ENCODE results near the gene PSMA6. TPM values are rescaled to one million over a fixed set of nuclear protein-coding genes. Genes with fewer than 3 reads are reported as not detected.

Gene PSMA6
- total and polyA plus RNA-seq, 2 of the 13 experiments (the other 11 are each of a cell fraction or from before 2014, with no cell fraction given), result 525 to 1,109 TPM

DNA sequence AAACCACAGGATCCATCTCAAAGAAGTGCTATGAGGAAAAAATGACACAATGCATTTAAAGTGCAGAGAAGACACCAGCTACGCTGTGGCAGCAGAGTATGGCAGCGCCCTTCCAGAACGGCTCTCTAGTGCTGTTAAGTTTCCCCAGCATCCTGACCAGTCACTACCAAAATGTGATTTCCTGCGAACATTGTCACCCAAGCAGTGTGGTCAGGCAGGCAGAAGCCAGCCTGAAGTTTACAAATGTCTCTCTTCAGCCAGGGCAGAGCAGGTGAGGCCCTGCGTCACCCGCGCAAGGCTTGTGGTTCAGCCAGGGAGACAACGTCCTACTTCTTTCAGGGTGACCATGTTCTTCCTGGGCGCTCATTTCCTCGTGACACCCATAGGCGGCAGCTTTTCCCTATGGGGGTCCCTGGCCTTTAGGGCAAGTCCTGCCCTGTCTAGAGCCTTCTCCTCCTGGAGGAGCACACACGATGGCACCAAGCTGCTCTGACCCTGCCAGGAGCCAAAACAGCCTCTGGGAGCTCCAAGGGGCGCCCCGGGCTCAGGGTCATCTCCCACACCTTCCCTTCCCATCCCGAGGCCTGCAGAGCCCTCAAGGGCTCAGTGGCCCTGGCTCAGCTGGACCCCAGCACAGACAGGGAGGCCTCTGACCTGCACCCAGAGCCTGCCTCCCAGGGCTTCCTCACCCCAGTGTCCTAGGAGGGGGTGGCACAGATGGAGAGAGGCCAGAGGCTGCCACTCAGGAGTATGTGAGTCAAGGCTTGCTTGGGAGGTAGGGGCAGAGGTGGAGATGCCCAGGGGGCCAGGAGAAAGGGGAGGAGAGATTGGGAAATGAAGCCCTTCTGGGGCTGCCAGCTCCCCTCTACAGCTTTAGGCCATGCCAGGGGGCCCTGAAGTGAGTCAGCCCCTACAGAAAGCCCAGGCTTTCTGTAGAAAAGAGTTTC, 41.9 kb downstream of the PSMA6 start (continued):
- no peak for TF ChIP-seq LCORL (IDR thresholded peaks at IDR 0.05)
- TF ChIP-seq LCORL (CRISPR knock-in tag; IDR thresholded peaks at IDR 0.05), result no peak
- TF ChIP-seq ZNF674 (CRISPR knock-in tag; IDR thresholded peaks at IDR 0.05; ENCODE audit: low read depth), result no peak
- TF ChIP-seq SETDB1 (CRISPR knock-in tag; IDR thresholded peaks at IDR 0.05; ENCODE audit: borderline replicate concordance), result no peak
- TF ChIP-seq KDM1A (CRISPR knock-in tag; IDR thresholded peaks at IDR 0.05), result no peak
- TF ChIP-seq ZNF121 (CRISPR knock-in tag; IDR thresholded peaks at IDR 0.05), result no peak
- no peak for TF ChIP-seq NR3C1 (CRISPR knock-in tag; IDR thresholded peaks at IDR 0.05)
- no peak for TF ChIP-seq GFI1 (CRISPR knock-in tag; IDR thresholded peaks at IDR 0.05; ENCODE audit: borderline replicate concordance)
- no peak for TF ChIP-seq ZNF772 (CRISPR knock-in tag; IDR thresholded peaks at IDR 0.05)
- TF ChIP-seq NR1H2 (CRISPR knock-in tag; IDR thresholded peaks at IDR 0.05; ENCODE audit: borderline replicate concordance, low read depth), result no peak
- no peak for TF ChIP-seq MAZ (IDR thresholded peaks at IDR 0.05; ENCODE audit: borderline replicate concordance, low read depth, low read length)
- no peak for TF ChIP-seq MAZ (CRISPR knock-in tag; IDR thresholded peaks at IDR 0.05; ENCODE audit: low read depth)
- TF ChIP-seq, protein P1, sequence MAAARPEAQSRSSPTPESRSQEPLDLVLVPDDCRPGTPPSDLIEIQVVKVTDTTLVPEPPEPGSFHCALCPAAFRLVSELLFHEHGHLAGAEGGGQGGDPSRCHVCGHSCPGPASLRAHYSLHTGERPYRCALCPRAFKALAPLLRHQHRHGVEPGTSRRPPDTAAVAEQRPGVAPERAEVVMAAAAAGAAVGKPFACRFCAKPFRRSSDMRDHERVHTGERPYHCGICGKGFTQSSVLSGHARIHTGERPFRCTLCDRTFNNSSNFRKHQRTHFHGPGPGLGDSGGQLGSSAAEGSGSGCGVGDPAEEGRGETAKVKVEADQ (CRISPR knock-in tag; IDR thresholded peaks at IDR 0.05; ENCODE audit: borderline replicate concordance), result no peak
- 0 out of 2 replicates have a peak, but pooled peaks have one; percentile 33 for TF ChIP-seq ZNF235 (CRISPR knock-in tag; IDR thresholded peaks at IDR 0.05; ENCODE audit: borderline replicate concordance)
- no peak for TF ChIP-seq ZNF546 (CRISPR knock-in tag; conservative IDR thresholded peaks at IDR 0.05)
- no peak for TF ChIP-seq ZBTB1 (CRISPR knock-in tag; IDR thresholded peaks at IDR 0.05; ENCODE audit: borderline replicate concordance)
- TF ChIP-seq, protein P2, sequence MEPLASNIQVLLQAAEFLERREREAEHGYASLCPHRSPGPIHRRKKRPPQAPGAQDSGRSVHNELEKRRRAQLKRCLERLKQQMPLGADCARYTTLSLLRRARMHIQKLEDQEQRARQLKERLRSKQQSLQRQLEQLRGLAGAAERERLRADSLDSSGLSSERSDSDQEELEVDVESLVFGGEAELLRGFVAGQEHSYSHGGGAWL (CRISPR knock-in tag; IDR thresholded peaks at IDR 0.05), result peak; percentile 39
- TF ChIP-seq JUNB (CRISPR knock-in tag; IDR thresholded peaks at IDR 0.05; ENCODE audit: borderline replicate concordance), result no peak
- TF ChIP-seq NFIC (IDR thresholded peaks at IDR 0.05; ENCODE audit: low read length), result no peak
- TF ChIP-seq, protein P3, sequence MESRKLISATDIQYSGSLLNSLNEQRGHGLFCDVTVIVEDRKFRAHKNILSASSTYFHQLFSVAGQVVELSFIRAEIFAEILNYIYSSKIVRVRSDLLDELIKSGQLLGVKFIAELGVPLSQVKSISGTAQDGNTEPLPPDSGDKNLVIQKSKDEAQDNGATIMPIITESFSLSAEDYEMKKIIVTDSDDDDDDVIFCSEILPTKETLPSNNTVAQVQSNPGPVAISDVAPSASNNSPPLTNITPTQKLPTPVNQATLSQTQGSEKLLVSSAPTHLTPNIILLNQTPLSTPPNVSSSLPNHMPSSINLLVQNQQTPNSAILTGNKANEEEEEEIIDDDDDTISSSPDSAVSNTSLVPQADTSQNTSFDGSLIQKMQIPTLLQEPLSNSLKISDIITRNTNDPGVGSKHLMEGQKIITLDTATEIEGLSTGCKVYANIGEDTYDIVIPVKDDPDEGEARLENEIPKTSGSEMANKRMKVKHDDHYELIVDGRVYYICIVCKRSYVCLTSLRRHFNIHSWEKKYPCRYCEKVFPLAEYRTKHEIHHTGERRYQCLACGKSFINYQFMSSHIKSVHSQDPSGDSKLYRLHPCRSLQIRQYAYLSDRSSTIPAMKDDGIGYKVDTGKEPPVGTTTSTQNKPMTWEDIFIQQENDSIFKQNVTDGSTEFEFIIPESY (CRISPR knock-in tag; IDR thresholded peaks at IDR 0.05), result peak; percentile 54
- TF ChIP-seq, protein P4, sequence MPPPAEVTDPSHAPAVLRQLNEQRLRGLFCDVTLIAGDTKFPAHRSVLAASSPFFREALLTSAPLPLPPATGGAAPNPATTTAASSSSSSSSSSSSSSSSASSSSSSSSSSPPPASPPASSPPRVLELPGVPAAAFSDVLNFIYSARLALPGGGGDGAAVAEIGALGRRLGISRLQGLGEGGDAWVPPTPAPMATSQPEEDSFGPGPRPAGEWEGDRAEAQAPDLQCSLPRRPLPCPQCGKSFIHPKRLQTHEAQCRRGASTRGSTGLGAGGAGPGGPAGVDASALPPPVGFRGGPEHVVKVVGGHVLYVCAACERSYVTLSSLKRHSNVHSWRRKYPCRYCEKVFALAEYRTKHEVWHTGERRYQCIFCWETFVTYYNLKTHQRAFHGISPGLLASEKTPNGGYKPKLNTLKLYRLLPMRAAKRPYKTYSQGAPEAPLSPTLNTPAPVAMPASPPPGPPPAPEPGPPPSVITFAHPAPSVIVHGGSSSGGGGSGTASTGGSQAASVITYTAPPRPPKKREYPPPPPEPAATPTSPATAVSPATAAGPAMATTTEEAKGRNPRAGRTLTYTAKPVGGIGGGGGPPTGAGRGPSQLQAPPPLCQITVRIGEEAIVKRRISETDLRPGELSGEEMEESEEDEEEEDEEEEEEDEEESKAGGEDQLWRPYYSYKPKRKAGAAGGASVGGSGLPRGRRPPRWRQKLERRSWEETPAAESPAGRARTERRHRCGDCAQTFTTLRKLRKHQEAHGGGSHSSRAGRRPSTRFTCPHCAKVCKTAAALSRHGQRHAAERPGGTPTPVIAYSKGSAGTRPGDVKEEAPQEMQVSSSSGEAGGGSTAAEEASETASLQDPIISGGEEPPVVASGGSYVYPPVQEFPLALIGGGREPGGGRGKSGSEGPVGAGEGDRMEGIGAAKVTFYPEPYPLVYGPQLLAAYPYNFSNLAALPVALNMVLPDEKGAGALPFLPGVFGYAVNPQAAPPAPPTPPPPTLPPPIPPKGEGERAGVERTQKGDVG (CRISPR knock-in tag; IDR thresholded peaks at IDR 0.05; ENCODE audit: borderline replicate concordance), result no peak
